WTC11 (cell line): ENCODE measurements around the gene RFC2. TPM values are rescaled to one million over a fixed set of nuclear protein-coding genes. Genes with fewer than 3 reads are reported as not detected.

Source experiments
- ATAC-seq: fragments of 200-7000 bp; cut with Tn5 transposase; 2 replicates; pipeline ENCODE4 v1.10.0; 2021; ENCODE audit warnings: mild to moderate bottlenecking, moderate library complexity
- CTCF ChIA-PET: fragments of 300-600 bp; sonication (Branson Sonifier 250); formaldehyde crosslinking; loops from one replicate; lab custom pipeline; 2021; ENCODE audit warnings: antibody characterized with exemption; lab: Charles Lee
- POLR2A ChIA-PET: fragments of 350-600 bp; sonication (Branson Sonifier 250); formaldehyde crosslinking; loops from one replicate; lab custom pipeline; 2021; ENCODE audit warnings: antibody characterized with exemption; lab: Charles Lee
- DNase-seq: peaks from one replicate; pipeline ENCODE4 v3.0.0; 2021; ENCODE audit warnings: low spot score
- H3K27ac Mint-ChIP-seq: 2 replicates; pipeline ENCODE4 v1.8.0; 2021; ENCODE audit warnings: mixed read lengths
- H3K27me3 Mint-ChIP-seq: 2 replicates; pipeline ENCODE4 v1.8.0; 2021; ENCODE audit warnings: low read depth, mild to moderate bottlenecking, moderate library complexity, mixed read lengths
- H3K36me3 Mint-ChIP-seq: 2 replicates; pipeline ENCODE4 v1.8.0; 2021; ENCODE audit warnings: mixed read lengths
- H3K4me1 Mint-ChIP-seq: 2 replicates; pipeline ENCODE4 v1.8.0; 2022; ENCODE audit warnings: mixed read lengths
- H3K4me3 Mint-ChIP-seq: 2 replicates; pipeline ENCODE4 v1.8.0; 2021; ENCODE audit warnings: mild to moderate bottlenecking, moderate library complexity, mixed read lengths
- H3K9me3 Mint-ChIP-seq: 2 replicates; pipeline ENCODE4 v1.8.0; 2021; ENCODE audit warnings: mixed read lengths
- ATF2 ChIP-seq: sonication (generic); formaldehyde crosslinking; IDR thresholded peaks from 2 replicates; pipeline ENCODE4 v1.8.1; 2022; ENCODE audit warnings: low read depth, missing genetic modification reagents, borderline replicate concordance
- CDX4 ChIP-seq: fragments of 250-450 bp; sonication (Bioruptor Pico); IDR thresholded peaks from 2 replicates; pipeline ENCODE4 v1.9.0; 2021; ENCODE audit warnings: moderate library complexity, mild to moderate bottlenecking, inconsistent platforms, borderline replicate concordance
- E2F1 ChIP-seq: sonication (generic); formaldehyde crosslinking; IDR thresholded peaks from 2 replicates; pipeline ENCODE4 v1.8.0; 2022; ENCODE audit warnings: mild to moderate bottlenecking, missing genetic modification reagents
- ESRRA ChIP-seq: sonication (generic); formaldehyde crosslinking; IDR thresholded peaks from 2 replicates; pipeline ENCODE4 v1.8.1; 2022; ENCODE audit warnings: mild to moderate bottlenecking, missing genetic modification reagents, borderline replicate concordance
- IRF2 ChIP-seq: sonication (generic); formaldehyde crosslinking; IDR thresholded peaks from 2 replicates; pipeline ENCODE4 v1.8.0; 2022; ENCODE audit warnings: low read depth, missing genetic modification reagents, borderline replicate concordance
- JAZF1 ChIP-seq: fragments of 250-450 bp; sonication (Bioruptor Pico); IDR thresholded peaks from 2 replicates; pipeline ENCODE4 v1.9.0; 2021; ENCODE audit warnings: moderate library complexity, mild to moderate bottlenecking, inconsistent platforms
- MLX ChIP-seq: sonication (generic); formaldehyde crosslinking; IDR thresholded peaks from 2 replicates; pipeline ENCODE4 v1.8.1; 2023; ENCODE audit warnings: mild to moderate bottlenecking, missing genetic modification reagents, moderate library complexity
- PRDM15 ChIP-seq: sonication (generic); formaldehyde crosslinking; IDR thresholded peaks from 2 replicates; pipeline ENCODE4 v1.8.0; 2022; ENCODE audit warnings: missing genetic modification reagents
- SOX15 ChIP-seq: fragments of 250-450 bp; sonication (Bioruptor Pico); IDR thresholded peaks from 2 replicates; pipeline ENCODE4 v1.9.0; 2021; ENCODE audit warnings: mild to moderate bottlenecking
- TCF7 ChIP-seq: sonication (generic); formaldehyde crosslinking; IDR thresholded peaks from 2 replicates; pipeline ENCODE4 v1.8.0; 2022; ENCODE audit warnings: mild to moderate bottlenecking, low read depth, missing genetic modification reagents, moderate library complexity
- ZNF512 ChIP-seq: sonication (generic); formaldehyde crosslinking; IDR thresholded peaks from 2 replicates; pipeline ENCODE4 v1.8.1; 2022; ENCODE audit warnings: missing genetic modification reagents, borderline replicate concordance
- total RNA-seq: library from RNA; stranded (reverse); gene quantifications from 3 replicates; pipeline ENCODE4 v1.2.3, GENCODE V29; 2021
- TF ChIP-seq, protein P1 (sequence below): sonication (generic); formaldehyde crosslinking; IDR thresholded peaks from 2 replicates; pipeline ENCODE4 v1.8.1; 2023; ENCODE audit warnings: mild to moderate bottlenecking, missing genetic modification reagents
- TF ChIP-seq, protein P2 (sequence below): sonication (generic); formaldehyde crosslinking; IDR thresholded peaks from 2 replicates; pipeline ENCODE4 v1.8.1; 2023; ENCODE audit warnings: mild to moderate bottlenecking, missing genetic modification reagents
- TF ChIP-seq, protein P3 (sequence below): sonication (generic); formaldehyde crosslinking; IDR thresholded peaks from 2 replicates; pipeline ENCODE4 v1.8.0; 2022; ENCODE audit warnings: mild to moderate bottlenecking, missing genetic modification reagents

Gene RFC2
- total RNA-seq, 1 experiment from 2014 or later = 80.7 TPM

DNA sequence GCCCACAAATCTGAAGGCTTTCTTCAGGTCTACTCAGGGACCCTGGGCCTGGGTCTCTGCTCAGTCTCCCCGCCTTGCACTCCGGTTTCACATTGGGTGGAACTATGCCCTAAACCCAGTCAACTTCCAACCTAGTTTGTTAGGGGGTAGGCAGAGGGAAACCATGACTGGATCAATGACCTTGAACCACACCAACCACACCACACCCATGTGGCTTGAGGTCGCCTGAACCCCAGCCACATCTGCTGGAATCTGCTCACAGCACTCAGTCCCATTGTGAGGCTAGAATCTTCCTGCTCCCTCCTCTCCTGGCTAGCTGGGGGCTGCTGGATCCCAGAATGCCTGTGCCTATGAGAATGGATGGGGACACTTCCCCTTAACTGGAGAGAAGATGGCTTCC is 17.9 kb downstream of the RFC2 start (continued):
- no peak for TF ChIP-seq CDX4
- TF ChIP-seq, protein P1, sequence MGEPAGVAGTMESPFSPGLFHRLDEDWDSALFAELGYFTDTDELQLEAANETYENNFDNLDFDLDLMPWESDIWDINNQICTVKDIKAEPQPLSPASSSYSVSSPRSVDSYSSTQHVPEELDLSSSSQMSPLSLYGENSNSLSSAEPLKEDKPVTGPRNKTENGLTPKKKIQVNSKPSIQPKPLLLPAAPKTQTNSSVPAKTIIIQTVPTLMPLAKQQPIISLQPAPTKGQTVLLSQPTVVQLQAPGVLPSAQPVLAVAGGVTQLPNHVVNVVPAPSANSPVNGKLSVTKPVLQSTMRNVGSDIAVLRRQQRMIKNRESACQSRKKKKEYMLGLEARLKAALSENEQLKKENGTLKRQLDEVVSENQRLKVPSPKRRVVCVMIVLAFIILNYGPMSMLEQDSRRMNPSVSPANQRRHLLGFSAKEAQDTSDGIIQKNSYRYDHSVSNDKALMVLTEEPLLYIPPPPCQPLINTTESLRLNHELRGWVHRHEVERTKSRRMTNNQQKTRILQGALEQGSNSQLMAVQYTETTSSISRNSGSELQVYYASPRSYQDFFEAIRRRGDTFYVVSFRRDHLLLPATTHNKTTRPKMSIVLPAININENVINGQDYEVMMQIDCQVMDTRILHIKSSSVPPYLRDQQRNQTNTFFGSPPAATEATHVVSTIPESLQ (CRISPR knock-in tag) = no peak

- peaks cover 60% of the 10 kb centered on the region for H3K36me3 Mint-ChIP-seq
- no peaks in the 10 kb centered on the region for H3K27me3 Mint-ChIP-seq
- H3K9me3 Mint-ChIP-seq = no peaks in the 10 kb centered on the region
- H3K4me3 Mint-ChIP-seq = no peak overlapping the region
- no peak overlapping the region for H3K27ac Mint-ChIP-seq
- no peak for ATAC-seq
- TF ChIP-seq MLX (CRISPR knock-in tag) = no peak
- TF ChIP-seq, protein P2, sequence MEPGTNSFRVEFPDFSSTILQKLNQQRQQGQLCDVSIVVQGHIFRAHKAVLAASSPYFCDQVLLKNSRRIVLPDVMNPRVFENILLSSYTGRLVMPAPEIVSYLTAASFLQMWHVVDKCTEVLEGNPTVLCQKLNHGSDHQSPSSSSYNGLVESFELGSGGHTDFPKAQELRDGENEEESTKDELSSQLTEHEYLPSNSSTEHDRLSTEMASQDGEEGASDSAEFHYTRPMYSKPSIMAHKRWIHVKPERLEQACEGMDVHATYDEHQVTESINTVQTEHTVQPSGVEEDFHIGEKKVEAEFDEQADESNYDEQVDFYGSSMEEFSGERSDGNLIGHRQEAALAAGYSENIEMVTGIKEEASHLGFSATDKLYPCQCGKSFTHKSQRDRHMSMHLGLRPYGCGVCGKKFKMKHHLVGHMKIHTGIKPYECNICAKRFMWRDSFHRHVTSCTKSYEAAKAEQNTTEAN = no peak
- TF ChIP-seq ATF2 (CRISPR knock-in tag) = no peak
- TF ChIP-seq SOX15 (CRISPR knock-in tag) = no peak
- TF ChIP-seq JAZF1 (CRISPR knock-in tag) = no peak
- no peak for TF ChIP-seq TCF7
- TF ChIP-seq PRDM15 (CRISPR knock-in tag) = no peak
- no peak for TF ChIP-seq ESRRA
- H3K4me1 Mint-ChIP-seq = no peaks in the 10 kb centered on the region
- ChIA-PET CTCF (interaction anchor here (0.6 to 1.5 kb wide), 2 partner anchors 159 to 165 kb away, joined by 3 to 5 read pairs; no protein-coding TSS in a partner anchor), POLR2A (no interaction called here)
- no peak for DNase-seq
Measured at GRCh38 chr7:74235518-74236268, 18.5 kb downstream of the RFC2 start.

- ChIA-PET POLR2A (interaction anchor here (0.6 kb wide), 1 partner anchor 9 kb away, joined by 4 read pairs; no protein-coding TSS in a partner anchor), CTCF (interaction anchor here (0.6 kb wide), 1 partner anchor 27 kb away, joined by 3 read pairs; no protein-coding TSS in a partner anchor)
- Mint-ChIP-seq H3K4me1 (no peaks in the 10 kb centered on the region), H3K9me3 (no peaks in the 10 kb centered on the region), H3K4me3 (no peak overlapping the region), H3K27me3 (no peaks in the 10 kb centered on the region), H3K27ac (no peak overlapping the region), H3K36me3 (peaks cover 65% of the 10 kb centered on the region)
- DNase-seq (no peak), ATAC-seq (no peak)
- TF ChIP-seq SOX15 (CRISPR knock-in tag) (no peak), E2F1 (CRISPR knock-in tag) (no peak), ZNF512 (no peak), IRF2 (CRISPR knock-in tag) (no peak)
- TF ChIP-seq, protein P1 (CRISPR knock-in tag) = no peak
- TF ChIP-seq, protein P3, sequence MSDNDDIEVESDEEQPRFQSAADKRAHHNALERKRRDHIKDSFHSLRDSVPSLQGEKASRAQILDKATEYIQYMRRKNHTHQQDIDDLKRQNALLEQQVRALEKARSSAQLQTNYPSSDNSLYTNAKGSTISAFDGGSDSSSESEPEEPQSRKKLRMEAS (CRISPR knock-in tag) = no peak
Measured at GRCh38 chr7:74233655-74234285, 20.4 kb downstream of the RFC2 start.
